Astrocyte (in vitro differentiated cells and primary cell): Measurements from ENCODE around the gene FMN1. TPM values are rescaled to one million over a fixed set of nuclear protein-coding genes. Genes with fewer than 3 reads are reported as not detected.

Experiments
- DNase-seq: peaks from one replicate; pipeline ENCODE4 v3.0.0-alpha.2; 2010; ENCODE audit warnings: low read depth
- FAIRE-seq: peaks from 2 replicates; lab custom pipeline; 2011; peaks lifted over from hg19 to GRCh38; lab: Jason Lieb, UNC
- H2AFZ ChIP-seq: 2 replicates; pipeline ENCODE4 v1.6.0; 2012; ENCODE audit warnings: low read depth, low read length, inconsistent platforms
- H3K27ac ChIP-seq: 2 replicates; pipeline ENCODE4 v1.5.1; 2011; ENCODE audit warnings: low read depth, low read length, inconsistent platforms
- H3K27me3 ChIP-seq: 2 replicates; pipeline ENCODE4 v1.6.0; 2011; ENCODE audit warnings: low read length, inconsistent platforms; ENCODE audit not compliant: insufficient read depth
- H3K36me3 ChIP-seq: 2 replicates; pipeline ENCODE4 v1.5.1; 2011; ENCODE audit warnings: low read length, inconsistent platforms; ENCODE audit not compliant: insufficient read depth
- H3K4me1 ChIP-seq: 2 replicates; pipeline ENCODE4 v1.5.1; 2011; ENCODE audit warnings: low read length, inconsistent platforms; ENCODE audit not compliant: insufficient read depth
- H3K4me2 ChIP-seq: 2 replicates; pipeline ENCODE4 v1.6.0; 2012; ENCODE audit warnings: low read length, inconsistent platforms
- H3K4me3 ChIP-seq: 2 replicates; pipeline ENCODE4 v1.5.1; 2011; ENCODE audit warnings: low read depth, mild to moderate bottlenecking, low read length, inconsistent platforms; ENCODE audit not compliant: insufficient read depth
- H3K79me2 ChIP-seq: 2 replicates; pipeline ENCODE4 v1.6.0; 2012; ENCODE audit warnings: mild to moderate bottlenecking, low read length, inconsistent platforms; ENCODE audit not compliant: insufficient read depth
- H3K9ac ChIP-seq: 2 replicates; pipeline ENCODE4 v1.6.0; 2012; ENCODE audit warnings: mild to moderate bottlenecking, low read length, inconsistent platforms
- H3K9me3 ChIP-seq: 2 replicates; pipeline ENCODE4 v1.5.1; 2012; ENCODE audit warnings: low read depth, mild to moderate bottlenecking, low read length, inconsistent platforms; ENCODE audit not compliant: insufficient read depth
- H4K20me1 ChIP-seq: 2 replicates; pipeline ENCODE4 v1.6.0; 2012; ENCODE audit warnings: low read length, inconsistent platforms; ENCODE audit not compliant: insufficient read depth
- H3K27ac Mint-ChIP-seq: one replicate; pipeline ENCODE4 v1.8.0; 2021; ENCODE audit warnings: mild to moderate bottlenecking, mixed read lengths; ENCODE audit not compliant: unreplicated experiment
- H3K27me3 Mint-ChIP-seq: one replicate; pipeline ENCODE4 v1.8.0; 2021; ENCODE audit warnings: low read depth, mixed read lengths; ENCODE audit not compliant: unreplicated experiment
- H3K36me3 Mint-ChIP-seq: one replicate; pipeline ENCODE4 v1.8.0; 2021; ENCODE audit warnings: low read depth, mixed read lengths; ENCODE audit not compliant: unreplicated experiment
- H3K4me1 Mint-ChIP-seq: one replicate; pipeline ENCODE4 v1.8.0; 2021; ENCODE audit warnings: low read depth, mixed read lengths; ENCODE audit not compliant: unreplicated experiment
- H3K4me3 Mint-ChIP-seq: one replicate; pipeline ENCODE4 v1.8.0; 2021; ENCODE audit warnings: mild to moderate bottlenecking, moderate library complexity, mixed read lengths; ENCODE audit not compliant: unreplicated experiment
- H3K9me3 Mint-ChIP-seq: one replicate; pipeline ENCODE4 v1.8.0; 2021; ENCODE audit warnings: mild to moderate bottlenecking, mixed read lengths; ENCODE audit not compliant: unreplicated experiment
- CTCF ChIP-seq: IDR thresholded peaks from 2 replicates; pipeline ENCODE4 v1.5.1; 2011; ENCODE audit warnings: low read depth, mild to moderate bottlenecking, inconsistent platforms, low read length, moderate library complexity; ENCODE audit not compliant: insufficient read depth
- EZH2 ChIP-seq: IDR thresholded peaks from 2 replicates; pipeline ENCODE4 v1.6.1; 2012; ENCODE audit warnings: mild to moderate bottlenecking, low read length, inconsistent platforms; ENCODE audit not compliant: insufficient read depth
- total RNA-seq: library from RNA; stranded (reverse); gene quantifications from 2 replicates; pipeline ENCODE4 v1.2.1, GENCODE V29; 2021

FMN1 gene
- total RNA-seq, 1 donor from 2014 or later = 5.3 TPM

- Histone ChIP-seq H3K36me3 (no peaks in the 10 kb centered on the region), H3K79me2 (no peaks in the 10 kb centered on the region)
- no peak for FAIRE-seq
Measured at GRCh38 chr15:32972686-32973085, 221.8 kb downstream of the FMN1 start.

GRCh38 chr15:32970847-32971246, 223.7 kb downstream of the FMN1 start:
- Histone ChIP-seq H2AFZ (no peak overlapping the region), H3K4me1 (no peaks in the 10 kb centered on the region), H4K20me1 (no peaks in the 10 kb centered on the region), H3K9ac (no peak overlapping the region), H3K4me2 (no peak overlapping the region), H3K36me3 (no peaks in the 10 kb centered on the region), H3K27ac (no peak overlapping the region), H3K4me3 (no peak overlapping the region), H3K27me3 (no peaks in the 10 kb centered on the region), H3K79me2 (no peaks in the 10 kb centered on the region), H3K9me3 (no peaks in the 10 kb centered on the region)
- FAIRE-seq = no peak
- DNase-seq = no peak
- TF ChIP-seq CTCF (no peak), EZH2 (no peak)
- Mint-ChIP-seq H3K36me3 (peaks cover 4% of the 10 kb centered on the region), H3K4me1 (no peaks in the 10 kb centered on the region), H3K27me3 (no peaks in the 10 kb centered on the region), H3K9me3 (peaks cover 2% of the 10 kb centered on the region), H3K4me3 (no peak overlapping the region), H3K27ac (no peak overlapping the region)

More at GRCh38 chr15:32972686-32973085, 221.8 kb downstream of the FMN1 start:
- H3K27me3 Mint-ChIP-seq = no peaks in the 10 kb centered on the region
- H3K4me1 Mint-ChIP-seq = no peaks in the 10 kb centered on the region
- Histone ChIP-seq H4K20me1 (no peaks in the 10 kb centered on the region), H3K9ac (no peak overlapping the region), H3K9me3 (no peaks in the 10 kb centered on the region), H3K4me2 (no peak overlapping the region), H3K4me3 (no peak overlapping the region), H3K27me3 (no peaks in the 10 kb centered on the region), H2AFZ (no peak overlapping the region), H3K4me1 (no peaks in the 10 kb centered on the region), H3K27ac (no peak overlapping the region)
- DNase-seq = no peak
- no peak overlapping the region for H3K27ac Mint-ChIP-seq
- no peak overlapping the region for H3K4me3 Mint-ChIP-seq
- H3K9me3 Mint-ChIP-seq = no peaks in the 10 kb centered on the region
- no peak for TF ChIP-seq EZH2
- TF ChIP-seq CTCF = no peak
- H3K36me3 Mint-ChIP-seq = peaks cover 4% of the 10 kb centered on the region

GRCh38 chr15:32967521-32967920, 227.0 kb downstream of the FMN1 start:
- no peak overlapping the region for H3K9ac ChIP-seq
- no peaks in the 10 kb centered on the region for H3K27me3 Mint-ChIP-seq
- FAIRE-seq = no peak
- no peaks in the 10 kb centered on the region for H3K36me3 ChIP-seq
- no peak overlapping the region for H3K4me3 ChIP-seq
- H3K4me3 Mint-ChIP-seq = no peak overlapping the region
- no peaks in the 10 kb centered on the region for H3K27me3 ChIP-seq
- H3K27ac Mint-ChIP-seq = no peak overlapping the region
- no peak overlapping the region for H3K27ac ChIP-seq
- no peaks in the 10 kb centered on the region for H4K20me1 ChIP-seq
- no peaks in the 10 kb centered on the region for H3K4me1 Mint-ChIP-seq
- no peaks in the 10 kb centered on the region for H3K9me3 ChIP-seq
- no peak for TF ChIP-seq EZH2
- TF ChIP-seq CTCF = no peak
- H3K36me3 Mint-ChIP-seq = peaks cover 9% of the 10 kb centered on the region
- H3K4me2 ChIP-seq = no peak overlapping the region
- no peak overlapping the region for H2AFZ ChIP-seq
- DNase-seq = no peak
- H3K79me2 ChIP-seq = no peaks in the 10 kb centered on the region
- H3K9me3 Mint-ChIP-seq = peaks cover 2% of the 10 kb centered on the region
- H3K4me1 ChIP-seq = no peaks in the 10 kb centered on the region
